ENCODE results near the gene FBXO11.

FBXO11 gene

GRCh38 chr2:47744074-47744473 lies 162.2 kb downstream of the FBXO11 start:
- FAIRE-seq (no peak), DNase-seq (ENCODE audit: insufficient read length, low spot score) (no peak)

DNA sequence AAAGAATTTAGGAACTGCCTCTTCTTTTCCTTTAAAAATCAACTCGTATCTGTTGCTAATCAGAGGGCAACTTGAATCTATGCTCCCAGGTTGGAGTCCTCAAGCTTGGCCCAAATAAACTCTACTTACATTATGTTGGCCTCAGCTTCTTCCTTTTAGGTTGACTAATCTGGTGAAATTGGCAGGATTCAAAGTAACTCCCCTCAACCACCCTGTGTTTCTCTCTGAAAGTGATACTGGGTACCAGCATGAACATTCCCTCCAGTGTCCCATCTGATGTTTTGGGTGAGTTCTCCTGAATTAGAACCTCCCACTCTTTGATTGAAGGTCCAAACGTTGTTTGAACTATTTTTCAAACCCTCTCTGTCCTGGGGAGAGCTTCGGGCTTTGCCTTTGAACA lies 164.7 kb downstream of the FBXO11 start:
- FAIRE-seq: no peak
- no peak for DNase-seq (ENCODE audit: insufficient read length, low spot score)

DNA sequence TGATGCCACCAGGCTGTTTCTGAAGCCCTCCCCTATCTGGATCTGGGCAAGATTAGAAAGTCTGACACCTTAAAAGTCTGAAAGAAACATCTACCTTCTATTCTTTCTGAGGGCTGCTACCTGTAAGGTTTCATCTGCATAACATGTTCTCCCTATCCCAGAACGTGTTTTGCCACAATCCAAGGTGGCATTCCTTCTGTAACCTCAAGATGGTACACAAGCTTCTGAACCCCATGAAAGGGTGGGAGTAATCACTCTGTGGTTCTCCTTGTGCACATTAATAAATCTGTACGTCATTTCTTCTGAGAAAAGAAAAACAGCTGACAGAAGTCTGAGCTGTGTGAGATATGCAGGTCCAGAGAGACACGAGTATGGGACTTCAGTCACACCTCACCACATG lies 165.2 kb downstream of the FBXO11 start:
- no peak for FAIRE-seq
- no peak for DNase-seq (ENCODE audit: insufficient read length, low spot score)

Measured in HTR-8/SVneo (cell line).